GM12865 (cell line): Measurements from ENCODE around the gene TAX1BP3.
"Not testable (repeated sequence)": the region's sequence is repeated elsewhere in the genome, so short reads cannot be mapped to it uniquely, and the experiment has no call there.

Source experiments
- DNase-seq: peaks from one replicate; pipeline ENCODE4 v3.0.0; 2010; ENCODE audit warnings: low read depth
- H3K4me3 ChIP-seq: 2 replicates; pipeline ENCODE4 v1.5.1; 2011; ENCODE audit warnings: mild to moderate bottlenecking, low read depth, low read length, control low read depth
- CTCF ChIP-seq: IDR thresholded peaks from 2 replicates; pipeline ENCODE4 v1.5.1; 2011; ENCODE audit warnings: low read length, control low read depth, low read depth, inconsistent platforms; ENCODE audit not compliant: insufficient read depth; ENCODE audit errors: missing control alignments

The TAX1BP3 gene

GRCh38 chr17:3668279-3669084 lies at the start of gene TAX1BP3, which contains the start of gene EMC6:
TSS of gene TAX1BP3 (minus strand) at chr17:3668578. CDS start at chr17:3668526, 52 bp downstream.
TSS of gene EMC6 (plus strand) at chr17:3668812. CDS start at chr17:3669147, 335 bp downstream.
- no peak for TF ChIP-seq CTCF
- peak; percentile 98 for DNase-seq
- H3K4me3 ChIP-seq = peak within 1 kb of the TSS; percentile 99

- no peak overlapping the region for H3K4me3 ChIP-seq
- DNase-seq = no peak
- TF ChIP-seq CTCF = no peak
Observed at GRCh38 chr17:3715296-3715695, 46.9 kb upstream of the TAX1BP3 start.

GRCh38 chr17:3712811-3713463 lies 44.6 kb upstream of the TAX1BP3 start:
- peak; percentile 74 for DNase-seq

GRCh38 chr17:3710951-3711383 lies 42.6 kb upstream of the TAX1BP3 start:
- no peak overlapping the region; the same call in 1 of the 2 replicates for H3K4me3 ChIP-seq
- peak; percentile 99 for DNase-seq
- TF ChIP-seq CTCF = no peak

More at GRCh38 chr17:3712811-3713463, 44.6 kb upstream of the TAX1BP3 start:
- H3K4me3 ChIP-seq = no peak overlapping the region
- TF ChIP-seq CTCF = no peak

- H3K4me3 ChIP-seq = no peak overlapping the region
- DNase-seq = no peak
- no peak for TF ChIP-seq CTCF
Observed at GRCh38 chr17:3708366-3708765, 40.0 kb upstream of the TAX1BP3 start.

- H3K4me3 ChIP-seq, DNase-seq: not testable (repeated sequence)
Observed at GRCh38 chr17:3705718-3705984, 37.3 kb upstream of the TAX1BP3 start.

- no peak for TF ChIP-seq CTCF
- no peak for DNase-seq
- no peak overlapping the region for H3K4me3 ChIP-seq
Observed at GRCh38 chr17:3704931-3705717, 36.7 kb upstream of the TAX1BP3 start.

GRCh38 chr17:3702041-3702539 lies 33.7 kb upstream of the TAX1BP3 start:
- not testable (repeated sequence) for DNase-seq, H3K4me3 ChIP-seq
